Left ventricle myocardium inferior (tissue), 1 donor: ENCODE measurements around the gene PLCD3. TPM values are rescaled to one million over a fixed set of nuclear protein-coding genes. Genes with fewer than 3 reads are reported as not detected.

ENCODE experiments used
- DNase-seq: peaks from one replicate; pipeline ENCODE4 v3.0.0-alpha.2; 2020
- H3K27ac ChIP-seq: fragments of 200-600 bp; replicated peaks from 2 replicates; pipeline ENCODE4 v1.8.0; 2021
- H3K27me3 ChIP-seq: fragments of 200-600 bp; 2 replicates; pipeline ENCODE4 v1.8.0; 2021; ENCODE audit warnings: low read depth
- H3K36me3 ChIP-seq: fragments of 200-600 bp; 2 replicates; pipeline ENCODE4 v1.8.0; 2021
- H3K4me1 ChIP-seq: fragments of 200-600 bp; 2 replicates; pipeline ENCODE4 v1.8.0; 2021
- H3K4me3 ChIP-seq: fragments of 200-600 bp; 2 replicates; pipeline ENCODE4 v1.8.0; 2021; ENCODE audit warnings: mild to moderate bottlenecking, moderate library complexity
- H3K9me3 ChIP-seq: fragments of 200-600 bp; replicated peaks from 2 replicates; pipeline ENCODE4 v1.8.0; 2021
- CTCF ChIP-seq: fragments of 200-600 bp; IDR thresholded peaks from 2 replicates; pipeline ENCODE4 v1.8.0; 2021; ENCODE audit warnings: antibody characterized with exemption, mild to moderate bottlenecking, borderline replicate concordance
- intact Hi-C: fragments of 100-400 bp; cut with micrococcal nuclease; formaldehyde crosslinking; loops from one replicate; pipeline ENCODE4 v1.11.0; 2022
- total RNA-seq: library from RNA; stranded (reverse); fragmentation: NEBNext Ultra II Directional; extraction: Animal tissue kit (Norgen Biotek cat#: 25700); gene quantifications from one replicate; pipeline ENCODE4 v1.2.1, GENCODE V29; 2021
- donor health status: DM: no; HTN: yes; CAD: no; lungs with severe emphysema.

The PLCD3 gene
- total RNA-seq, 1 donor from 2014 or later: 146 TPM

GRCh38 chr17:45092911-45093430 is 39.3 kb downstream of the PLCD3 start:
- Histone ChIP-seq H3K27ac (peak overlapping the region; percentile 92), H3K9me3 (no peaks in the 10 kb centered on the region), H3K4me1 (peaks cover 62% of the 10 kb centered on the region), H3K36me3 (peaks cover 83% of the 10 kb centered on the region), H3K4me3 (peak overlapping the region; percentile 24), H3K27me3 (no peaks in the 10 kb centered on the region)
- TF ChIP-seq CTCF: no peak
- peak; percentile 81 for DNase-seq
- intact Hi-C loops: no loop called here

GRCh38 chr17:45091778-45092425 is 40.4 kb downstream of the PLCD3 start:
- H3K36me3 ChIP-seq: peaks cover 83% of the 10 kb centered on the region
- DNase-seq: no peak
- peak overlapping the region; percentile 92 for H3K27ac ChIP-seq
- no peak overlapping the region for H3K4me3 ChIP-seq
- no peaks in the 10 kb centered on the region for H3K27me3 ChIP-seq
- peaks cover 72% of the 10 kb centered on the region for H3K4me1 ChIP-seq
- no peak for TF ChIP-seq CTCF
- intact Hi-C loops: no loop called here
- H3K9me3 ChIP-seq: no peaks in the 10 kb centered on the region

DNA sequence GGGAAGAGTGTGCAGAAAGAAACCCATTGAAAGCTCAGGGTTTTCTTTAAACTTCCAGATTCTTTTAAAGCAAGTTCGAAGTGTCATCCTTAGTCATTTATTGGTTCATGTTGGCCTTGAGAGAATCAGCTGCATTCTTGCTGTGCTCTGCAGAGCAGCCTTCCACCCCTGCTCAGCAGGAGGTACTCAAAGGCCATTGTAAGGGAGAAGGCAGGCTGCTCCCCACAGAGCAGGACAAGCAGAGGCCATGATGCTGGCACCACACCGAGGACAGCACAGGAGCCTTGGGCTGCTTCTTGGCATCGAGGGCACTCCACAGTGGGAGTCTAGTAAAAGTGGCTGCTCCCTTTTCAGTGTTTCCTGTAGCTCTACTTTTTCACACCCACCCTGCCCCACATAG is 41.6 kb downstream of the PLCD3 start:
- Histone ChIP-seq H3K4me1 (peaks cover 68% of the 10 kb centered on the region), H3K9me3 (no peaks in the 10 kb centered on the region), H3K27ac (no peak overlapping the region), H3K27me3 (no peaks in the 10 kb centered on the region), H3K4me3 (no peak overlapping the region), H3K36me3 (peaks cover 83% of the 10 kb centered on the region)
- TF ChIP-seq CTCF: no peak
- intact Hi-C loops: no loop called here
- DNase-seq: no peak

DNA sequence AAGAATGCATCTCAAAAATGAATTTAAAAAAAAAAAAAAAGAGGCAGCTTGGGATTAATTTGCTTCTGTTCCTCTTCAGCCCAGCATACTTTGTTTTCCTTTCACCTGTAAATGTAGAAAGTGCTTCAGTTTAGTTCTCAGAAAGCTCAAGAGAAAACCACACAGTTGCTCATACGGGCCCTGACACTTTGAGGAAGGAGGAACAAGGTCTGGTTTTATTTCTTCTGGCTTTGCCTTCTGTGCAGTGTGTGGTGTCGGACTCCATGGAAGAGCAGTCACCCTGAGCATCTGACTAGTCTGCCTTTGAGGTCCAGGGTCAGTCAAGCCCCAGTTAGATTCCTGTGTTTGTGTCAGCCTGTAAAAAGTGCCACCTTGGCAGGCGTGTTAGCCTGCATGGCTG is 43.6 kb downstream of the PLCD3 start:
- intact Hi-C loops: no loop called here
- no peak overlapping the region for H3K4me3 ChIP-seq
- H3K36me3 ChIP-seq: peaks cover 83% of the 10 kb centered on the region
- peaks cover 54% of the 10 kb centered on the region for H3K4me1 ChIP-seq
- H3K9me3 ChIP-seq: no peaks in the 10 kb centered on the region
- no peaks in the 10 kb centered on the region for H3K27me3 ChIP-seq
- TF ChIP-seq CTCF: no peak
- peak overlapping the region; percentile 67 for H3K27ac ChIP-seq
- no peak for DNase-seq

DNA sequence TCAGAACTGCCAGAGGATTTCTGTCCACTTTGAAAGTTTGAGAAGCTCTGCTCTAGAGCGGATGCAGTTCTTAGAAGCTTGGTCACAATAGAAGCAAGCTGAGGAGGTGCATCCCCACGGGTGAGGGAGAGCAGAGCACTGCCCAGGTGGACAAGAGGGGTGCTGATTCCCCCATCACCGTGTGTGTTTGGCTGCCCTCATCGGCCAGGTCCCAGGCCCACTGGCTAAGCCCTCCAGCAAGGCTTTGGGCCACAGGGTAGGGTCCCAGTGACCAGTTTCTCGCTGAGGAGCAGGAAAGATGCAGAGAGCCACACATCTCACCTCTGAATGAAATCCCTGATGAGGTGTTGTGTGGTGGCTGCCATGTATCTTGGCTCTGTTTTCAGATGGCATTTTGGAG is 44.3 kb downstream of the PLCD3 start:
- H3K9me3 ChIP-seq: no peaks in the 10 kb centered on the region
- H3K4me1 ChIP-seq: peaks cover 47% of the 10 kb centered on the region
- H3K27ac ChIP-seq: peak overlapping the region; percentile 67
- no peak for DNase-seq
- H3K36me3 ChIP-seq: peaks cover 87% of the 10 kb centered on the region
- no peak for TF ChIP-seq CTCF
- H3K4me3 ChIP-seq: no peak overlapping the region
- H3K27me3 ChIP-seq: no peaks in the 10 kb centered on the region
- intact Hi-C loops: no loop called here
